Left kidney (tissue), 2 donors: ENCODE results near the gene ZBTB21. TPM values are rescaled to one million over a fixed set of nuclear protein-coding genes. Genes with fewer than 3 reads are reported as not detected.
"Not testable (repeated sequence)": the region's sequence is repeated elsewhere in the genome, so short reads cannot be mapped to it uniquely, and the experiment has no call there.

ENCODE experiments used
- DNase-seq: peaks from one replicate; pipeline ENCODE4 v3.0.0-alpha.2; 2013
- polyA plus RNA-seq: library from polyadenylated mRNA; unstranded; fragments of 120-200 nt; gene quantifications from one replicate; pipeline ENCODE4 v1.2.1, GENCODE V29; 2013; ENCODE audit not compliant: insufficient read length

Gene ZBTB21
- polyA plus RNA-seq, 1 donor, result 11.0 TPM

- DNase-seq, result not testable (repeated sequence)
These were observed 15.5 kb downstream of the ZBTB21 start for GRCh38 chr21:41994613-41995012.

- no peak for DNase-seq
These were observed 16.4 kb downstream of the ZBTB21 start for GRCh38 chr21:41993744-41994143.

- no peak for DNase-seq
These were observed 17.6 kb downstream of the ZBTB21 start for GRCh38 chr21:41992576-41992975.

DNA sequence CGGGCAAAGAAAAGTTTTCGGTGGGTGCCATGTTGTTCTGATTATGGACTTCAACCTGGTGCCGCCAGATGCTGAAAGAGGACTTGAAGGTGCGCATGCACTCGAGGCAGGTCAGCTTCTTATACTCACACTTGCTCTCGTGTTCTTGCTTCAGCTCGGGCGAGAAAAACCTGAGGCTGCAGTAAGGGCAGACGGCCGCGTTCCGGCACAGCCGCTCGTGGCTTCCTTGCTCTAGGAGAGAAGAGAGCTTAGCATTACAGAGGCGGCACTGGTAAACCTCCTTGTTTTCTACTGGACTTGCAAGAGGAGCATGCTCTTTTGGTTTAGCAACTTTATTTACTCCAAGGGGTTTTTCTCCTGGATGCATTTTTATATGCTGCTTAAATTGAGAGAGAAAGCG is 18.5 kb downstream of the ZBTB21 start:
- no peak for DNase-seq

GRCh38 chr21:41989698-41990097 is 20.5 kb downstream of the ZBTB21 start:
- no peak for DNase-seq

GRCh38 chr21:41987310-41987709 is 22.9 kb downstream of the ZBTB21 start:
- no peak for DNase-seq

DNA sequence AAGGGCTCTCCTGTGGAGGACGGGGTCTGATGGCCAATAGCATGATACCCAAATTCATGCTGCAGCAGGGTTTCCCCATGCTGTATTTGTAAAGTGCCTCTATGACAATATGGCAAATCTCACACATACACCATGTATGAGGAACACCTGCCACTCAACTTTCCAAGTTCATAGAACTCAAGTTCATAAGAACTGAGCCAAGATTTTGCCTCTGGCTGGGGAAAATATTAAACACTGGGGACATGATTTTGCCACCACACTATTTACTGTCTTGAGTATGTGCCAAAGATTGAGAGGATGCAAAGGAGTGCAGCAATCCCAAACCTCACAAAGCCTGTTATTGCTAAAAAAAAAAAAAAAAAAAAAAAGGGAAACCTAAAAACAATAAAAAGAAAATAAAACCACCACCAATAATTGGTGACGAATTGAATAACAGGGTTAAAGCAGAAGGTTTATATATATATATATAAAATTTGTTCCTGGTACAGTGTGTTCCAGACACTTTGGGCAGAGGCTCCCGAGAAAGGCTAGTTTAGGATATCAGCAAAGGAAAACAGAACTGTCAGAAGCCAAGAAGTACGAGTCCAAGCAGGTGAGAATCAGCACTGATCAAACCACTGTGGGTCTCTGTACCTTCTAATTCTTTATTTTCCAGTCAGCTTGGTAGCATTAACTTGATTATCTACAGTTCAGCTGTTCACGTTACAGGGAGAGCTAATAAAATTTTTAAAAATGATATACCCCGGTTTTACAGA is 24.3 kb downstream of the ZBTB21 start:
- no peak for DNase-seq

GRCh38 chr21:41983229-41983628 is 26.9 kb downstream of the ZBTB21 start:
- no peak for DNase-seq

DNA sequence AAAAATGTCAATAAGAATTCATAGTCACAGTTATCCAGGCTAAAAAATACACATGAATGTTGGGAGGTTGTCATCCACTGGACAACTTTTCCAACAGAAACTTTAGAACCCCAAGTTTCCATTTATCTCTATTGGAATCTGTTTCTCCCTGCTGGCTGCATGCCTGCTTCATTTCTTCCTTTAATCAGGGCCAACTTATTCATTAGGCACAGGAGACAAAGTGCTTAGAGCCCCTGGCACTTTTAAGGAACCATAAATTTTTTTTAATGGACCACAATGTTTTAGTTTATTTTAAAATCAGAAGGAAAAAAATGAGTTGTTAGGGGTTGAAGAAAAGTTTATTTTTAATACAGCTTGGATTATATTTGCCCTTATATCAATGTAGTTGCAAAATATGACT is 29.6 kb downstream of the ZBTB21 start:
- DNase-seq, result no peak

GRCh38 chr21:41979751-41980369 is 30.3 kb downstream of the ZBTB21 start:
- no peak for DNase-seq

DNA sequence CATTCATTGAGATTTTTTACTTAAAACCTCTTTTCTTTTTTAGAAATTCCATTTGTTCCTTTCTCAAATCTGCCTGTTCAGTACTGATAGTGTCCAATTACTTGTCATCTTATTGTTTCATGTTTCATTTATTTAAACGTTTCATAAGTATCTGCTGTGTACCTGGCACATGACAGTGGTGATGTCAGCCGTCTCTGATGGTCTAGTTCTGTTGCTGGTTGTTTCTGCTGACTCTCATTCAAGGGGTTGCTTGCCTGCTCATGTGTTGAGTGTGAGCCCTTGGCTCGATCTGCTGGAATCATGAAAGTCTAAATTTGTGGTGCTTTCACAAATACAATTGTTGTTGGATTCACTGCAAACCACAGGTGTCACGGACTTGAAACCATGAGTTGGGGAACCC is 30.8 kb downstream of the ZBTB21 start:
- no peak for DNase-seq

DNA sequence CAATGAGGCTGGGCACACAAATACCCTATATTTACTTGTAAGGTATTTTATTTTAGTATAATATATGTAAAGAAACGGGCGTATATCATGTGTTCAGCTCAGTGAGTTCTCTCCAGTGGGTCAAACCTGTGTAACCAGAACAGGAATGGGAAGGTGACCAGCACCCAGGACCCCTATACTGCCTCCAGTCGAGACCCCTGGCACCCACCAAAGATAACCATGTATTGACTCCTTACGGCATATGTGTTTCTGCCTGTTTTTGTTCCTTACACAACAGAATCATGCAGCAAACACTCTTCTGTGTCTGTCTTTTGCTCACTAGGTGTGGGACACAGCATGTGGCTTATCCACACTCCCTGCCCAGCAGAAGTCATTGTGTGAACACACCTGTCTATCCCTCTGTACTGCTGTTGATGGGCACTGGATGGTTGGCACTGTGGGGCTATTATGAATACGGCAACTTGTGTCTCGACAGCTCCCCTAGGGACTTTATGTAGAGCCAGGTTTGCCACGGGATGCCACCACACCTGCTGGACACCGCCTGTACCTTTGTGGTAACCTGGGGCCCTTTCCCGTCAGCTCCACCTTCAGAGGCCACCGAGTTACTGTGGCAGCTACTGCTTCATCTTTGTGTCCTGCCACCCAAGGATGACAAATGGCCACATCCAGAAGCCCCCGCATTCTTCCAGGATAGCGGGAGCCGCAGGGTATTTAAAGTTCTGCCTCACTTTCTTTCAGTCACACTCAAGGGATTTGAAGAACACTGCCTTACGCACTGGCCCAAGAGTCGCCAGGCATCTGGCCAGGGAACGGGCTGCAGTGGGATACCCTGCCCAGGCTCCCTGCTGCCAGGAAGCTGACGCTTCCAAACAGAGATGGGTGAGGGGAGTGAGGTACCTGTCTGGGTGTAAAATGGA is 32.9 kb downstream of the ZBTB21 start:
- DNase-seq, result no peak

- no peak for DNase-seq
These were observed 33.5 kb downstream of the ZBTB21 start for GRCh38 chr21:41976611-41977010.

DNA sequence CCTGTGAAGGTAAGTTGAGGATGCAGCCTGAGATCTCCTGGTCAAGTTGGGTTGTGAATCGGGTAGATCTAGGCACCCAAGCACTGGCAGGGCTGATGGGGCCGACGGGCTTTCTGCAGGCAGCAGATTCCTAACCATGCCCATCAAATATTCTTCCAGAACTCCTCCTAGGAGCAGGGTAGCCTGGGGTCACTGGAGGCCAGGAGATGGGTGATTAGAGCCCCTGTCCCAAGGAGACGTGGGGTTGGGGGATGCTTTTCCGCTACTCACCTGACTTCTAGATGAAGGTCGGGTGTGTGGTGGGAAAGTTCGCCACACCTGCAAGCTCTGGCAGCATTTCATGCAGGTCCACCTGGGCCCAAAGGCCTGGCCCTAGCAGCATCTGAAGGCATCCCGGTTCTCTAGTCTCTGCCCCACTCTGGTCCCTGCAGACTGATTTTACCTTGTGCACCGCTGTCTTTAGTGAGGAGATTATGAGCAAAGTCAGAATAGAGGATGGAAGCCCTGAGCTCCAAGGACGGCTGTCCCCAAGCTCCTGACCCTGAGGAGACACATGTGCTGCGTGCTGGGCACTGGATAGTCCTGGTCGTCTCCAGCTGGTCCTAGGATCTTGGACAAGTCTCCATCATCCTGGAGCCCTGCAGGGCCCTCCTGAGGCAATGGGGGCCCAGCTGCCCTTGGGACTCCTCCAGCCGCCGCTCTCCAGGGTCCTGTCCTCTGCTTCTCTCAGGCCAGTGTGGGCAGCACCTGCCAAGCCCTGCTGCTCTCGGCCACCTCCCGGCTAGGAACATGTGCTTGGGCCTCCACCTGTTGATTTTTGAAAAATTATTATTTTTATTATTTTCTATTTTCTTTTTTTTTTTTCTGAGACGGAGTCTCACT is 34.5 kb downstream of the ZBTB21 start:
- DNase-seq, result no peak

- no peak for DNase-seq
These were observed 35.5 kb downstream of the ZBTB21 start for GRCh38 chr21:41974752-41975053.

- DNase-seq, result no peak
These were observed 36.1 kb downstream of the ZBTB21 start for GRCh38 chr21:41973861-41974751.

DNA sequence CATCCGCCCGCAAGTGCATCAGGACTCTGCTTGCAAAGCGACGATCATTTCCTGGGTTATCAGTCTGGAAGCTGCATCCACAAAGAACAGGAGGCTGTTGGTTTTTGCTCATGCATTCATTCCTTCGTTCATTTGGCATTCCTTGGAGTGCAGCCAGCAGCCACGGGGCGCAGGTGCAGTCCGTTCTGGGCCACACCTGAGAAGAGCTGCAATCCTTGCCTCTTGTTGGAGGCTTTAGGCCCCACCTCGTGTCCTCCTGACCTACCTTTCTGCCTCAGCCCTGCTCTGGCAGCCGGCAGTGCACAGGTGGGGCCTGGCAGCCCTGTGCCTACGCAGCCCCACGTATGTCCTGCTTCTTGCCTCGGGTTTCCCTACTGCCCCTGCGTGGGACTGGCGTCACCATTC is 36.7 kb downstream of the ZBTB21 start:
- no peak for DNase-seq

DNA sequence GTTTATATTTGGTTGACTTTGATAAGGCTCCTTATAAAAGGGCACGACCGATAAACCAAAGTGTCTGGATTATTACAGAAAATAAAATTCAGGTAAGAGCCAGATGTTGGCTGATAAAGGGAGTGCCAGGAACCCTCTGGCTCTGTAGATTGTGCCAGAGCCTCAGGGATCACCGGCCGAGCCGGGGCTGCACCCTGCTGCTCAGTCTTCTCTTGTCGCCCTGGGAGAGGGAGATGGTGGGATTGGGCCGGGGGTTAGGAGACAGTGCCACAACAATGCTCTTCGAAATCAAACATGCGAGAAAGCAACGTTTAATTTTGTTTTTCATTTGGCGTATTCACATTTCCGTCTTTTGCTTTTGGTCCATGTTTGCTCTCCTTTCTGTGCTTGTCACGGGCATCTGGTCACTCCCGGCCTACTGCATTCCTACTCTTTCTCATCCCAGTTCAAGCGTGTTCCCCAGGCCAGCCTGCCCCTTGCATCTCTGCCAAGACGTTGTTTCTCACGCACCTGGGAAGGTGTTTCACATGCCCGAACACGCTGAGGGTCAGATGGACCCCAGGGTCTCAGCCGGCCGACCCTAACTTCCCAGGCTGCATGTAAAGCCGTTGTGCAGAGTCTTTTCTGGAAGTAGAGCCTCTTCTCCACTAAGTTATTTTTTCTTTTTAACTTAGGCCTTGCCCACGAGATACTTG is 37.5 kb downstream of the ZBTB21 start:
- DNase-seq, result no peak

GRCh38 chr21:41971891-41972290 is 38.3 kb downstream of the ZBTB21 start:
- DNase-seq, result no peak
